PC-3 (cell line): ENCODE measurements around the gene TNP2.

Experiments used
- CTCF ChIP-seq: fragments of 300-600 bp; sonication (generic); conservative IDR thresholded peaks from 2 replicates; pipeline ENCODE4 v1.5.1; 2017; ENCODE audit warnings: antibody characterized with exemption, low read depth, mild to moderate bottlenecking, low read length
- EZH2 ChIP-seq: fragments of 300-600 bp; sonication (generic); IDR thresholded peaks from one replicate; pipeline ENCODE4 v1.6.1; 2017; ENCODE audit warnings: antibody characterized with exemption, mild to moderate bottlenecking, low read length; ENCODE audit not compliant: unreplicated experiment
- EZH2phosphoT487 ChIP-seq: fragments of 300-600 bp; sonication (generic); IDR thresholded peaks from 2 replicates; pipeline ENCODE4 v1.6.1; 2018; ENCODE audit warnings: mild to moderate bottlenecking, antibody characterized with exemption, low read length, borderline replicate concordance

GRCh38 chr16:11296706-11297491 lies 27.8 kb upstream of the TNP2 start:
- TF ChIP-seq CTCF = no peak
- TF ChIP-seq EZH2 = no peak
- TF ChIP-seq EZH2phosphoT487 = no peak
